Putamen (tissue), 1 donor: ENCODE measurements around the gene ANKK1.

Source experiments
- DNase-seq: peaks from one replicate; pipeline ENCODE4 v3.0.0-alpha.2; 2016; ENCODE audit warnings: low spot score

Gene ANKK1, protein sequence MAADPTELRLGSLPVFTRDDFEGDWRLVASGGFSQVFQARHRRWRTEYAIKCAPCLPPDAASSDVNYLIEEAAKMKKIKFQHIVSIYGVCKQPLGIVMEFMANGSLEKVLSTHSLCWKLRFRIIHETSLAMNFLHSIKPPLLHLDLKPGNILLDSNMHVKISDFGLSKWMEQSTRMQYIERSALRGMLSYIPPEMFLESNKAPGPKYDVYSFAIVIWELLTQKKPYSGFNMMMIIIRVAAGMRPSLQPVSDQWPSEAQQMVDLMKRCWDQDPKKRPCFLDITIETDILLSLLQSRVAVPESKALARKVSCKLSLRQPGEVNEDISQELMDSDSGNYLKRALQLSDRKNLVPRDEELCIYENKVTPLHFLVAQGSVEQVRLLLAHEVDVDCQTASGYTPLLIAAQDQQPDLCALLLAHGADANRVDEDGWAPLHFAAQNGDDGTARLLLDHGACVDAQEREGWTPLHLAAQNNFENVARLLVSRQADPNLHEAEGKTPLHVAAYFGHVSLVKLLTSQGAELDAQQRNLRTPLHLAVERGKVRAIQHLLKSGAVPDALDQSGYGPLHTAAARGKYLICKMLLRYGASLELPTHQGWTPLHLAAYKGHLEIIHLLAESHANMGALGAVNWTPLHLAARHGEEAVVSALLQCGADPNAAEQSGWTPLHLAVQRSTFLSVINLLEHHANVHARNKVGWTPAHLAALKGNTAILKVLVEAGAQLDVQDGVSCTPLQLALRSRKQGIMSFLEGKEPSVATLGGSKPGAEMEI

DNA sequence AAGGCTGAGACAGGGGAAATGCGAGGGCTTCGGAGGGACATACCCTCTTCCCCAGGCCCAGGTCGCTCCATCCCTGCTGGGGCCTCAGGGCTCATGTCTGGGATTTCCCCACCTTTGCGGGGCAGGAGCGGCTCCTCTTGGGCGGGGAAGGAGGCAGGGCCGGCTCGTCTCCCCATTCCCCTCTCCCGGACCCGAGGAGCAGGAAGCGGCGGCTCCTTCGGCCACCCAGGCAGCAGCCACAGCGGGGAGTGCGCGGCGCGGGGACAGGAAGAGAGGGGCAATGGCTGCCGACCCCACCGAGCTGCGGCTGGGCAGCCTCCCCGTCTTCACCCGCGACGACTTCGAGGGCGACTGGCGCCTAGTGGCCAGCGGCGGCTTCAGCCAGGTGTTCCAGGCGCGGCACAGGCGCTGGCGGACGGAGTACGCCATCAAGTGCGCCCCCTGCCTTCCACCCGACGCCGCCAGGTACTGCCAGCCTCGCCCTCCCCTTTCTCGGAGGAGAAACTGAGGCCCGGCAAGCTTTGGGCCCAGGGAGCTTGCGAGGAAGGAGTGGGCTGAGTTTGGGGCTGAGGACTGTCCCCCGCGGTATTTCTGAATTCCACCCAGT lies at the start of gene ANKK1:
Gene ANKK1, plus strand, starts transcription at position 175 of the 607 bp plus-strand sequence. Its CDS starts 106 bp downstream, at position 281.
- DNase-seq = no peak

DNA sequence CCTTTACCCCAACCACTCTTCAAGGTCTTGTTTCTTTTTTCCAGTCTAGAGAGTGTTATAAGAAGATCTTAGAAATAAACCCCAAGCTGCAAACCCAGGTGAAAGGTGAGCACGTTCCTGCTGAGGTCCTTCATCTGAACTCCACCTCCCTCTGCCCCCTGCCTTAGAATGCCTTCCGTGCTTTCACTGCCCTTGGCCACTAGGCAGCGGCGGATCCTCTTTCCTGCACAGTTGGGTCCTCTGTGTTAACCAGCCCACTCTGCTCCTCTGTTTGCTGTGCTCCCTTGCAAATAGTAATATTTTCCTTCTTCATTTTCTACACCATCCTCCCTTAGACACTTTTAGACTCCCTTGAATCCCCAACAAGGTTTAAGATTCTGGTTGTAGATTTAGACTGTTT lies 48.8 kb upstream of the ANKK1 start:
- DNase-seq = no peak

DNA sequence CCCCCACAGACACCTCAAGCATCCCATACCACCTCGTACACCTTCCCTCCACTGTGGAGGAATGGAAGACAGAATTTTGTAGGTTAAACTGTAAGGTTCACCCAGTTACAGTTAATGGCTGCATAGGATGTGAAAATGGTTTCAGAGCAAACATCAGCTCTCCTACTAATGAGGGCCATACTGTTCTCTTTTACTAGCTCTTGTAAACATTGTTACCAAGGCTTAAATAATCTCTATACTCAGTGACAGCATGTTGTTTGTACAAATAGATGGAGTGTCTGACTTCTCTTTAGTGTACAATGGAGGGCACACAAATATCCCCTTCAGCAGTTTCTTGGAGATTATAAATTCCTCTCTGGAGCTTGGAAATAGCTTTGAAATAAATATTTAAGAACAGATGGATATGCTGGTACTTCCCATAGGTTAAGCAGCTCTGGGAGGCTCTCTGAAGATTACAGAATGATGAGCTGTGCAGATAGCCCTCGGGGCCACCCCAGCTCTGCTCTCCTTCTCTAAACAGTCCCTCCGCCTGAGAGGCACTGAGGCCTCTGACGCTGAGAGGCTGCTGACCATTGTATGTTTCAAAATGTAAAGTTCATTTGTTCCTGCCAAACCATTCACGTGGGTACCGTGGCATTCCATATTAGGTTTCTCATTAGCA lies 47.5 kb upstream of the ANKK1 start:
- no peak for DNase-seq

DNA sequence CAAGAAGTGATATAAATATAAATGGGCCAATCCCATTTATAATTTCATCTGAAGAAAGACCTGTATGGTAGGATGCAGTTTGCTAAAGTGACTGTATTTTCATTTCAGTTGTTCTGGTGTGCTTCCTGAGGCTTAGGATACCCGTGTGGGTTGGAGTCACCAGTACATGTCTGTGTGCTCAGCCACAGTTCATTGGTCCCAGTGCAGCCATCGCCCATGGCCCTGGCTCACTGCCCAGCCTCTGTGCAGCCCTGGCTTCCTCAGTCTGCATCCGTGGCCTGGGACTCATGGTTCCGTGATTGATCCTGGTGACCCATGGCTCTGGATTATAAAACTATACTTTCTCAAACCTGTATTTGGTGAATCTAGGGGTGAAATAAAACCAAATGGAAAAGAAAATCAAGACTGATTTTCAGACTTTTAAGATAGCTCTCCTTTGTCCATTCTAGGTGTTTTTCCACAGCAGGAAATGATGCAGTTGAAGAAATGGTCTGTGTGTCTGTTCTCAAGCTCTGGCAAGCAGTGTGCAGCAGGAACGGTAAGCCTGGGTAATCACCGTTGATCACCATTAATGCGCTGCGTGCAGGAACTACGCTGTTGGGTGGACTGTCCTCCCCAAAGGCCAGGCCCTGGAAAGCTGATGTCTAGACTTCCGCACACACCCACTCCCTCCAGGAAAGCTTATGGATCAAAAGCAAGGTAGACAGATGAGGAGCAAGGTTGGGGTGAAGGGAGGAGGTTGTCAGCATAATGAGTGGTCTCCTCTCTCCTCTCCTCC lies 46.0 kb upstream of the ANKK1 start:
- no peak for DNase-seq

DNA sequence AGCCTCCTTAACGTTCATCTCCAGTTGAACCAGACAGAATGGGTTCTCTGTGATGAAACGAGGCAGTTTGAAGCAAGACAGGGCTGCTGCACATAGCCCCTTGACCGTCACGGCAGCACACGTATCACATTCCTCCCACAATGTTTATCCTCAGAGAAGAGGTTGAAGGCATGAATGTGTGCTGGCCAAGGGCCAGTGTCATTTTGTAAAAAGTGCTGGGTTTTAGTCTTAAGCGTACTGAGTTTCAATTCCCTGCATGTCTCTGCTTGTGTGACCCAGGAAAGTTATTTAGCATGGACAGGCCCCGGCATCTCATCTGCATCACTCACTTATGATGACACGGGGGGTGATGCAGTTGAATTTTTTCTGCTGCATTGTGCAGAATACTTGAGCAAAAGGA lies 41.6 kb upstream of the ANKK1 start:
- no peak for DNase-seq

DNA sequence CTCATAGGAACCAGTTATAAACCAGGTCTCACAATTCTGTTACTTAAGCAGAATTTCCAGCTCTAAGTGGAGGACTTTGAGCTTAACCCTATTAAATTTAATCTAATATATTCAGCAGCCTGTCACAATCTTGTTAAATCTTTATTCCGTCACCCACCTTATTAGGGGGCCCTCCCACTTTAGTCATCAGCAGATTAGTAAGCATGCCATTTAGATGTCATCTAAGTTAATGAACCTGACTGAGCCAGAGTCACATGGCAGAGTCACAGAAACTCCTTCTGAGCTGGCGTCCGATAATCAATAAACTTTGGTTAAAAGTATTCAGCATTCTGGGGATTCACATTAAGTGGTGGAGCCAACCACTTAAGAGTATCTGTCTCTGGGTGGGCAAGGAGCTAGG lies 38.1 kb upstream of the ANKK1 start:
- peak; percentile 80 for DNase-seq

DNA sequence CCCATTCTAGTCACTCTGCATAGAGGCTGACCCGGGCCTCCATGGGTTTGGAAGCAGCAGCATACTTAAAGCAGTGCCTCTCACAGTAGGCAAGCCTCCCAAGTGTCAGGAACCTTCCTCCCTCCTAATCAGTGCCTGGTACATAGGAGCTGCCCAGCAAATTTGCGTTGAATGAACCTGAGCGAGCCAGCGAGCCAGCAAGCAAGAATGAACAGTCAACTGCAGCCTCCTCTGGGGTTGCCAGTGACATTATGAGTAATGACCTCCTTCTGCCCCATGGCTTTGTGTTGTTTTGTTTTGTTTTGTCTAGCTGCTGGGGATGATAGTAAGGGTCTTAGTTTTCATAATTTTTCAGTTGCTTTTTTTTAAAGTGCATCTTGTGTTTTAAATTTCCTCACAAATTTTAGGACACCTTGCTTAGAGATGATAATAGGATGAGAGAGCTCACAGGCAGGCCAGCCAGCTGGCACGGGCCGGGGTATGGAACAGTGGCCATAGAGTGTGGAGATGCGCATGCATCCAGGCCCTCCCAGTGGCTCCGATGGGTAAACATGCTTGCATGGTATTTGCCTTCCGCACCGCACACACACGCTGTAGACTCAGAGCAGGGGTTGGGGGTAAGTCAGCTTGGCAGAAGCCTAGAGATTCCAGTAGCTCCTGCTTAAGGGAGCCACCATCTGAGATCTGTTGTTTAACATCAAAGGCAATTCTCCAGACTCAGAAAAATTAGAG lies 37.1 kb upstream of the ANKK1 start:
- DNase-seq = no peak

DNA sequence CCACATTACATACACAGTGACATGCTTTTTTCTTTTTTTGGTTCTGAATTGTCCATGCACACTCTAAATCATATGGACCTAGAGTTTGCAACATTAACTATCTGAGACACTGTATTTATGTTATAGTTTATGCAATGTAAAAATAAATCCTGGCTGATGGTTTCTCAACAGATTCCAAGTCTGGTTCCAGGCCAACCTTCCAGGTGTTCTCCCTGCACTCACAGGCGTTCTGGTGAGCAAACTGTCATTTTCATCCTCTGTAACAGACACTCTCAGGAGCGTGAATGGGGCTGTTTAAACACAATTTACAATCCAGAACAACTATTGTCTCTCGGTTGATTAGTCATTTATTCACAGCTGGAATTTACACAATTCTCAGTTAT lies 36.5 kb upstream of the ANKK1 start:
- no peak for DNase-seq

DNA sequence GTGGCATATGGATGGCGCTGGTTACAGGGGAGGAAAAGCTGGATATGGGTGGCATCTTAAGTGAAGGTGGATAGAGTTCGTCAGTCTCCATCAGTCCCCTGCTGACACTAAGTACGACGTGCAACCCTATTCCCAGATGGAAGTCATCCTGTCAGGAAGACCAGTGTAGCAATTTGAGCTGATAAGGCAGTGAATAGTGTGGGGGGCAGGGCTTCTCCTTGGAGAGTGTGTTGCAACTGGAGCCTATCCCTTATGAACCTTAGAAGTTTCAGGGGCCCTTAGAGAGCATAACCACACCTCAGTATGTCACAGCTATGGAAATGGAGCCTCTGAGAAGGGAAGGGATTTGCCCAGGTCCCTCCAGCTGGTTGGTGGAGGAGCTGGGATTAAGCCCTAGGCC lies 36.1 kb upstream of the ANKK1 start:
- DNase-seq = no peak

DNA sequence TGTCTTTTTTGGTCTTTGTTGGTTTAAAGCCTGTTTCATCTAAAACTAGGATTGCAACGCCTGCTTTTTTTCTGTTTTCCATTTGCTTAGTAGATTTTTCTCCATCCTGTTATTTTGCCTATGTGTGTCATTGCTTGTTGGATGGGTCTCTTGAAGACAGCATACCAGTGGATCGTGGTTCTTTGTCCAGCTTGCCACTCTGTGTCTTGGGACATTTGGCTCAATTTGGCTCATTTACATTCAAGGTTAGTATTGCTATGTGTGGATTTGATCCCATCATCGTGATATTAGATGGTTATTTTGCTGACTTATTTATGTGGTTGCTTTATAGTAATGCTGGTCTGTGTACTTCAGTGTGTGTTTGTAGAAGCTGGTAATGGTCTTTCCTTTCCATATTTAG lies 31.4 kb upstream of the ANKK1 start:
- no peak for DNase-seq

DNA sequence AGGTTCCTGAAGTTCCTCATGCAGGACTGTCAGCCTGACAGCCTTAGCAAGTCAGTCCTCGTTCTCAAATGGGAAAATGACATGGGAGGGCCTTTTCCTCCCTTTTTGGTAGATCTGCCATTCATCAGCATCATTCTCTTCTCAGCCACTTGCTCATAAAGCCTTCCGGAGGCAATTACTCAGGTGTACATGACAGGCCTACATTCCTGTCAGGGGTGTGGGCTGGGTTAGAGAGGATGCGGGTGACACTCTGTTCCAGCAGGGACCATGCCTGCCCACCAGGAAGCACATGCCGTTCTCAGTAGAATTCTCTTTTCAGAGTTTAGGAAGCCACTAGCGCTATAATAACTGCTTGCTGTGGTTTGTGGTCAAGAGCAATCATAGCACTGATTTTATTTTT lies 24.2 kb upstream of the ANKK1 start:
- DNase-seq = peak; percentile 59

DNA sequence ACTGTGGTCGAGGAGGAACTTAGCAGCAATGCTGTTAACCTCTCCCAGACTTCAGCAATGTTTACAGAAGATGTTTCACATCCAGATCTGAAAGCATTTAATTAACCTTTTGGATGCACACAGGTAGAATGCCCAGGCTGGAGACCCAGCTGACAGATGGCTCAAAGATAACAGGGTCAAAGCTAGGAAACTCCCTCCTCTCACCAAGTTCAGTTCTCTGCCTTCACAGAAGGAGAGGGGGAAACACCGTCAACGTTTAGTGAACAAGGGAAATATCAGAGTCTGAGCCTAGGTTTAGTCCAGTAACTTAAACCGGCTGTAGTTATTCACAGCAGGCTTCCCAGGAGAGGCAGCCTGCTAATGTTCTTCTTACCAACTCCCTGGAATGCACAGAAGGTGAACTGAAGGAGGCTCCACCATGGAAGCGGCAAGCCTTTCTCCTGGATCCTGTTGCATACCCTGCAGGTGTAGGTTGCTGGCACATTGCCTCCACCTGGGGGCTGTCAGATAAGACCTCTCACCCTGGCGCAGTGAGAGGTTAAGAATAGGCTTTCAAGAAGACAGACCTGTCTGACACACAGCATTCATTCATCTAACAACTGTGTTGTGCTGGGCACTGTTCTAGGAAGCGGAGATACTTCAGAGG lies 23.5 kb upstream of the ANKK1 start:
- DNase-seq = no peak

DNA sequence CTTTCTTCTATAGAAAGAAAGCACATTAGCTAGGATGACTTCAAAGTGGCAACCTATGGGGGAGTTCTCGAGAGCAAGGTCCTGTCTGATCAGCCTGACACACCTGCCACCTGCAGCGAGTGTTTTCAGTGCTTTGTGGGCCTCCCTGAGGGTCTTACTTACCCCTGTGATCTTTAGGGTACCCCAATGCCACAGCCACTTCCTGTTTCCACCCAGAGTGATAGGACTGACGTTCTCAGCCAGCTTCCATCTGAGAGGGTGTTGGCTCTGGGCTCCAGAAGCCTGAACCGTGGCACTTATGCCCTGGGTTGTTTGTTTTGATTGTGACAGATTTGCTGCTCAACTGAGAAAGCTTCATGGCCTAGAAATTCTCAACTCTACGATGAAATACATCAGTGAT lies 21.7 kb upstream of the ANKK1 start:
- DNase-seq = no peak

DNA sequence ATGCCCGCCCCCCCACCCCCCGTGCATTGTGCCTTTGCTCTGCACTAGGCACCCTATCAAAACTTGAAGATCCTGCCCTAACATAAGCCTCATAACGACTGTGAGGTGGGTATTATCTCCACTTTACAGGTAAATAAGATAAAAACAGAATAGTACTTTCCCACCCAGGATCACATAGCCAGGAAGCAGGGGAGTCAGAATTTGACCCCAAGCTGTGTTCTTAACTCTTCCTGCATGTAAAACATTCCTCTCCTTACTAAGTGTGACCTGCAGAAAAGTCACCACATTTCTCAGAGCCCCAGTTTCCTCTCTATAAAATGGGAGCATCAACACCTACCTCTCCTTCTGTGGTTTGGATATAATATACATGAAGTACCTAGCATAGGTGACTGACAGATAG lies 18.2 kb upstream of the ANKK1 start:
- DNase-seq = no peak

DNA sequence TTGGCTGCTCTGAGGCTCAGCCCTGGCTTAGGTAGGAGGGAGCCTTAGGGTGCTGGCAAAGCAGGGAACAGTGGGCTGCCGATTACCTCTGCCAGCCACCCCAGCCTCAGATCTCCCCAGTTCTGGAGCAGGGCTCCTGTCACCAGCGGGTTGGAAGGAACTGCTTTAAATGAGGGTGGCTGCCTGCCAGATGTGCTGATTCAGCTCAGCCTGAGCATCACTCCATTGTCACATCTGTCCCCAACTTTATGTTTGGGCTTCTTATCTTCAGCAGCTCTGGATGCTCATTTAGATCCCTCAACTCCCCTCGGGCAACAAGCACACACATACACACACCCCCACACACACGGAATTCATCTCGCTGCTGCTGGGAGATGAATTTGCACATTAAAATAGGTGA lies 16.9 kb upstream of the ANKK1 start:
- no peak for DNase-seq

DNA sequence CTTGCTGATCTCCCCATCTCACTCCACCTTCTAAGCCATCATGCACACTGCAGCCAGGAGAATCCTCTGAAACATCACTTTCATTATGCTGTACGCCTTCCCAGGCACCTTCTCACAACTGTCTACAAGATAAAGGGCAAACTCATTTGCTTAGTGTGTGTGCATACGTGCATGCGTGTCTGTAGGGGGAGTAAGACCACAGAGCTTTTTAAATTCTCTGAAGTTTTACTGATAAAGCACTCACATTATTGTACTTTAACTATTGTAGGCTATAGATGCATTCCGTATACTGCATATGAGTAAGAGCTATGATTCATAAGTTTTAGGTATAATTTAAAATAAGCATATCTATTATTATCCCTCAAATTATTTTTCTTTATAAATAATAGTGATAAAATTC lies 15.3 kb upstream of the ANKK1 start:
- DNase-seq = no peak

DNA sequence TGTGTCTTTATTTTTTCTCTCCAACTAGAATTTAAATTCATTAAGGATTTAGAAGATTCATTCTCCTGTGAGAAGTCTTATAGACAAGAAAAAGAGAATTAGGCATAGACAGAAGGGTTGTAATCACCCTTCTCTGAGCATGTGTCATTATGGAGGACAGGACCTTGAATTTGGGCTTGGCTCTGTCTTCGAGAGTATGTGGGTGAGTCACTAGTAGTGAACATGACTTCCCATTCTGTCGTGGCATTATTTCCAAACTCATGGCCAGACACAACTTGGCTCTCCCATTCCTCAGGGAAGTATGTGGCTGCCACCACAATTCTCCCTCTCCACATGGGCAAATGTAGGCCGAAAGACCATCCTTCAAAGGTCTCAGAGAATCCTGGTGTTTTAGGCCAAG lies 14.3 kb upstream of the ANKK1 start:
- no peak for DNase-seq

DNA sequence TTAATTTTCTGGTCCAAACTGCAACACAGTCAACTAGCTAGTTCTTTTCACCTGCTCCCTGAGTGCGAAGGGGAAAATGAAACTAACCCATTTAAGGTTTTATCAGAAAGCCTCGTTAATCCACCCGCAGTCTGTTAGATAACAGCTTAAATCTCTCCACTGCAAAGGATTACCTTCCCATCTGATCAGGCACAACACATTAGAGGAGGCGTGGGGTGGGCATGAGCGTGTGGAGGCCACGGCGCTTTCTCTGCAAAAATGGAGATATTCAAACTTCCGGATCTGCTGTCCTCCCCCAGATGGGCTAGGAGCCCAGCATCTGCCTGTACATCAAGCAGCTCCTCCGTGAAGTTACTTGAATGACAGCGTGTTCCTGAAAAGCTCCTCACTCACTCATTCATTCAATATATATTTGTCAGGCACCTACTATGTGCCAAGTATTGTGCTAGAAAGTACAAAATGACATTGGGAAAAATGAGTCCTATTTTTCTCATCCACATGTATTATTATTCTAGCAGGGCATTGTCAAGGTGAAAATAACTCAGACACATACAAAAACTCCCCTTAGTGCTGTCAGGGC lies 13.5 kb upstream of the ANKK1 start:
- peak; percentile 63 for DNase-seq

DNA sequence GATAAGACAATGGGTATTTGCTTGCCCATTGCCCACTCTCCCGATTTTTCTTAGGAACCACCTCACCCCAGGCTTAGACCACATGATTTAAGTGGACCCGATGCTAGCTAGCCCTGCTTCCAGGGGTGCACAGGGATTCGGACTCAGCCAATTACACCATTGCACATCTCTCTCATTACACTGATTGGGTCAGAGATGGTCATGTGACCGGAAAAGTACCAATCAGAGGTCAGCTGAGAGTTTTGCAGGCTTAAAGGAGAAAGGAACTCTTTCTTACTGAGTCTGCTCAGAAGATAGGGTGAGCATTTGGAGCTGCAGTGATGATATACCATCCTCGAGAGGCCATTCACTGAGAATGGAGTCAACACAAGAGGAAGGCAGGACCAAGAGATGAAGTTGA lies 12.2 kb upstream of the ANKK1 start:
- DNase-seq = no peak

DNA sequence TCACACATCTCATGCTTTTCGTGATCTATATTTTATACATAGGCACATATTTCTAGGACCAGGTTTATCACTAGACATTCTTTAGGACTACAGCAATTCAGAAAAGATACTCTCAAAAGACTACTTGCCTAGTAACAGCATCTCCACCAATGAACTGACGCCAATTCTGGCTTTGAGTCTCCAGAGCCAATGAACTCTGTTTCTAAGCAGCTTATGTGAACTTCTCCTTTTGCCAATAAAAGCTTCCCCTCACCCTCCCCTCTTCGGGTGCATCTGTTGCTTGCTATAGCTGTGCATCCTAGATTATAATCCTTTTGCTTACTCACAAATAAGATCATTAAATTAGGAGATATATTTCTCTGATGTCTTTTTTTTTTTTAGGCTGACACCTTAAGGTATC lies 11.4 kb upstream of the ANKK1 start:
- peak; percentile 56 for DNase-seq
